Kidney epithelial cell (primary cell): ENCODE results near the gene CPNE2. TPM values are rescaled to one million over a fixed set of nuclear protein-coding genes. Genes with fewer than 3 reads are reported as not detected.

Experiments
- DNase-seq: peaks from one replicate; pipeline ENCODE4 v3.0.0-alpha.2; 2010; ENCODE audit warnings: low read depth
- H3K27me3 ChIP-seq: 2 replicates; pipeline ENCODE4 v1.6.0; 2011; ENCODE audit warnings: low read length; ENCODE audit not compliant: control insufficient read depth, insufficient read depth
- H3K36me3 ChIP-seq: 2 replicates; pipeline ENCODE4 v1.5.1; 2011; ENCODE audit warnings: low read length; ENCODE audit not compliant: control insufficient read depth, insufficient read depth
- H3K4me3 ChIP-seq: 2 replicates; pipeline ENCODE4 v1.5.1; 2011; ENCODE audit warnings: low read depth, mild to moderate bottlenecking, control low read depth, low read length
- total RNA-seq: library from RNA; depleted of rRNA; stranded (reverse); fragments of >200 nt; gene quantifications from 2 replicates; pipeline ENCODE4 v1.2.3, GENCODE V29; 2015
- TF ChIP-seq, protein P1 (sequence below): IDR thresholded peaks from 2 replicates; pipeline ENCODE4 v1.5.1; 2011; ENCODE audit warnings: mild to moderate bottlenecking, moderate library complexity, low read length, control low read depth, inconsistent platforms; ENCODE audit not compliant: insufficient read depth, poor library complexity, severe bottlenecking

The CPNE2 gene
- total RNA-seq, 1 donor from 2014 or later = 24.3 TPM

GRCh38 chr16:57131351-57131970 is 39.1 kb downstream of the CPNE2 start:
- Histone ChIP-seq H3K36me3 (no peaks in the 10 kb centered on the region), H3K4me3 (no peak overlapping the region), H3K27me3 (no peaks in the 10 kb centered on the region)
- no peak for DNase-seq
- TF ChIP-seq, protein P1, sequence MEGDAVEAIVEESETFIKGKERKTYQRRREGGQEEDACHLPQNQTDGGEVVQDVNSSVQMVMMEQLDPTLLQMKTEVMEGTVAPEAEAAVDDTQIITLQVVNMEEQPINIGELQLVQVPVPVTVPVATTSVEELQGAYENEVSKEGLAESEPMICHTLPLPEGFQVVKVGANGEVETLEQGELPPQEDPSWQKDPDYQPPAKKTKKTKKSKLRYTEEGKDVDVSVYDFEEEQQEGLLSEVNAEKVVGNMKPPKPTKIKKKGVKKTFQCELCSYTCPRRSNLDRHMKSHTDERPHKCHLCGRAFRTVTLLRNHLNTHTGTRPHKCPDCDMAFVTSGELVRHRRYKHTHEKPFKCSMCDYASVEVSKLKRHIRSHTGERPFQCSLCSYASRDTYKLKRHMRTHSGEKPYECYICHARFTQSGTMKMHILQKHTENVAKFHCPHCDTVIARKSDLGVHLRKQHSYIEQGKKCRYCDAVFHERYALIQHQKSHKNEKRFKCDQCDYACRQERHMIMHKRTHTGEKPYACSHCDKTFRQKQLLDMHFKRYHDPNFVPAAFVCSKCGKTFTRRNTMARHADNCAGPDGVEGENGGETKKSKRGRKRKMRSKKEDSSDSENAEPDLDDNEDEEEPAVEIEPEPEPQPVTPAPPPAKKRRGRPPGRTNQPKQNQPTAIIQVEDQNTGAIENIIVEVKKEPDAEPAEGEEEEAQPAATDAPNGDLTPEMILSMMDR = no peak

DNA sequence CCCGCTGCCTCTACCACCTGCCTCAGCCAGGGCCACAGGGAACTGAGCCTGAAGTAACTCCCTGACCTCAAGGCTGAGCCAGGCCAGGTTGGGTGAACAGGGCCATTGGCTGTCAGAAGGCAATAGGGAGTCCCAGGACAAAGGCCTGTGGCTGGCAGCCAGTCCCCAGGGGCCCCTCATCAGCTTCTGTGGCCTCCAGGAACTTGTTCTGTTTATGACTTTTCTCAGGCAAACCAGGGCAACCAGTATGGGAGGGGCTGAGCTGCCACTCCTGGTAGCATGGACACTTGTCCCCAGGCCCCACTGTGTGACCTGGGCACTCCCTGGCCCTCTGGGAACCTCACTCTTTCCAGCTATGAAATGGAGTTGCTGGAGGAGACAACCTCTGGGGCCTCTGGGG is 40.1 kb downstream of the CPNE2 start:
- DNase-seq = no peak
- TF ChIP-seq, protein P1 = no peak

DNA sequence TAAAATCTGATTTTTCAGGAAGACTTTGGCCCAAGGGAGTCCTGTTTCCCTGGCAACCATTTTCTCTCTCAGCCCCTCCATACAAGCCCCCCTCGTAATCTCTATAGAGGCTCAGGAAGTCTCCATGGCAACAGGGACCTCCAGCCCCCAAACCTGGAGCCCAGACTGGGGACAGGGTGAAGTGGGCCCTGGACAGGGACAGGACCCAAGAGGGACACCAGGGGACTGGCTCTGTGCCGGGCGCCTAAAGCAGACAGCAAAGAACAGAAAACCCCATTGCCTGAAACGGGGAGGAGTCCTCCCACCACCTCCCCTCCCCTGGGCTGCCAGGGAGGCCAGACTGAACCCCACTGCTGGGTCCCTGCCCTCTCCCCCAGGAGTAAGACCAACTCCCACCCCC is 40.6 kb downstream of the CPNE2 start:
- Histone ChIP-seq H3K36me3 (no peaks in the 10 kb centered on the region), H3K27me3 (no peaks in the 10 kb centered on the region), H3K4me3 (no peak overlapping the region)
- TF ChIP-seq, protein P1 = no peak
- DNase-seq = no peak

More for the DNA sequence above, 40.1 kb downstream of the CPNE2 start:
- Histone ChIP-seq H3K27me3 (no peaks in the 10 kb centered on the region), H3K36me3 (no peaks in the 10 kb centered on the region), H3K4me3 (no peak overlapping the region)

GRCh38 chr16:57133886-57134285 is 41.5 kb downstream of the CPNE2 start:
- no peak for DNase-seq
- Histone ChIP-seq H3K36me3 (no peaks in the 10 kb centered on the region), H3K4me3 (no peak overlapping the region), H3K27me3 (no peaks in the 10 kb centered on the region)
- TF ChIP-seq, protein P1 = no peak

GRCh38 chr16:57134982-57135381 is 42.6 kb downstream of the CPNE2 start:
- Histone ChIP-seq H3K36me3 (no peaks in the 10 kb centered on the region), H3K4me3 (no peak overlapping the region), H3K27me3 (no peaks in the 10 kb centered on the region)
- no peak for DNase-seq
- TF ChIP-seq, protein P1 = no peak

GRCh38 chr16:57137043-57137442 is 44.7 kb downstream of the CPNE2 start:
- H3K36me3 ChIP-seq = no peaks in the 10 kb centered on the region
- no peaks in the 10 kb centered on the region for H3K27me3 ChIP-seq
- H3K4me3 ChIP-seq = no peak overlapping the region
- no peak for DNase-seq
- TF ChIP-seq, protein P1 = no peak
